Measurements from ENCODE around the gene PRMT7. TPM values are rescaled to one million over a fixed set of nuclear protein-coding genes. Genes with fewer than 3 reads are reported as not detected.
A peak's percentile ranks its signal among the peaks of the same experiment; 100 is the strongest.

Gene PRMT7
- total RNA-seq, 1 donor from 2014 or later = 71.9 TPM

DNA sequence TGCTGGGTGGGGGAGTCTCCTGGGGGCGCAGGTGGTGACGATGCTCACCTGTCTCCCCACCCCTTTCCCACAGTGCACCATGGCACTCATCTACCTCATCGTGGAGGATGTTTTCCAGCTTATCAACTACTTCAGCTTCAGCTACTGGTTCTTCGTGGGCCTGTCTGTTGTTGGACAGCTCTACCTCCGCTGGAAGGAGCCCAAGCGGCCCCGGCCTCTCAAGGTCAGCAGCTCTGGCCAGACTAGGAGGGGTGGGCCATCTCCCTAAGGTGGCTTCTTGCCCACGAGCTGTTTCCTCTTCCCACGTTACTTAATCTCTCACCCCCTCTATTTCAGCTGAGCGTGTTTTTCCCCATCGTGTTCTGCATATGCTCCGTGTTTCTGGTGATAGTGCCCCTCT lies 14.5 kb upstream of the PRMT7 start:
- no peak for DNase-seq (ENCODE audit: low read depth, low spot score)
- Mint-ChIP-seq H3K27ac (ENCODE audit: unreplicated experiment) (no peak overlapping the region), H3K9me3 (no peaks in the 10 kb centered on the region), H3K27me3 (ENCODE audit: low read depth) (no peaks in the 10 kb centered on the region), H3K4me1 (no peaks in the 10 kb centered on the region), H3K4me3 (no peak overlapping the region), H3K36me3 (ENCODE audit: low read depth) (no peaks in the 10 kb centered on the region)
- no peak for TF ChIP-seq CTCF (conservative IDR thresholded peaks at IDR 0.05)

GRCh38 chr16:68296693-68297092 lies 14.1 kb upstream of the PRMT7 start:
- TF ChIP-seq CTCF (conservative IDR thresholded peaks at IDR 0.05) = no peak
- H3K27me3 Mint-ChIP-seq (ENCODE audit: low read depth) = no peaks in the 10 kb centered on the region
- no peaks in the 10 kb centered on the region for H3K4me1 Mint-ChIP-seq
- no peak for DNase-seq (ENCODE audit: low read depth, low spot score)
- H3K4me3 Mint-ChIP-seq = no peak overlapping the region
- H3K36me3 Mint-ChIP-seq (ENCODE audit: low read depth) = no peaks in the 10 kb centered on the region
- H3K27ac Mint-ChIP-seq (ENCODE audit: unreplicated experiment) = no peak overlapping the region
- H3K9me3 Mint-ChIP-seq = no peaks in the 10 kb centered on the region

GRCh38 chr16:68297908-68298307 lies 12.9 kb upstream of the PRMT7 start:
- Mint-ChIP-seq H3K27me3 (ENCODE audit: low read depth) (no peaks in the 10 kb centered on the region), H3K27ac (ENCODE audit: unreplicated experiment) (peak overlapping the region; percentile 19), H3K9me3 (no peaks in the 10 kb centered on the region), H3K4me1 (no peaks in the 10 kb centered on the region), H3K36me3 (ENCODE audit: low read depth) (peaks cover 5% of the 10 kb centered on the region), H3K4me3 (no peak overlapping the region)
- no peak for TF ChIP-seq CTCF (conservative IDR thresholded peaks at IDR 0.05)
- no peak for DNase-seq (ENCODE audit: low read depth, low spot score)

- H3K27me3 Mint-ChIP-seq (ENCODE audit: low read depth) = no peaks in the 10 kb centered on the region
- no peaks in the 10 kb centered on the region for H3K4me1 Mint-ChIP-seq
- no peaks in the 10 kb centered on the region for H3K9me3 Mint-ChIP-seq
- H3K27ac Mint-ChIP-seq (ENCODE audit: unreplicated experiment) = peak overlapping the region; percentile 19
- TF ChIP-seq CTCF (conservative IDR thresholded peaks at IDR 0.05) = no peak
- H3K4me3 Mint-ChIP-seq = no peak overlapping the region
- DNase-seq (ENCODE audit: low read depth, low spot score) = no peak
- peaks cover 5% of the 10 kb centered on the region for H3K36me3 Mint-ChIP-seq (ENCODE audit: low read depth)
Measured at GRCh38 chr16:68298312-68298711, 12.5 kb upstream of the PRMT7 start.

DNA sequence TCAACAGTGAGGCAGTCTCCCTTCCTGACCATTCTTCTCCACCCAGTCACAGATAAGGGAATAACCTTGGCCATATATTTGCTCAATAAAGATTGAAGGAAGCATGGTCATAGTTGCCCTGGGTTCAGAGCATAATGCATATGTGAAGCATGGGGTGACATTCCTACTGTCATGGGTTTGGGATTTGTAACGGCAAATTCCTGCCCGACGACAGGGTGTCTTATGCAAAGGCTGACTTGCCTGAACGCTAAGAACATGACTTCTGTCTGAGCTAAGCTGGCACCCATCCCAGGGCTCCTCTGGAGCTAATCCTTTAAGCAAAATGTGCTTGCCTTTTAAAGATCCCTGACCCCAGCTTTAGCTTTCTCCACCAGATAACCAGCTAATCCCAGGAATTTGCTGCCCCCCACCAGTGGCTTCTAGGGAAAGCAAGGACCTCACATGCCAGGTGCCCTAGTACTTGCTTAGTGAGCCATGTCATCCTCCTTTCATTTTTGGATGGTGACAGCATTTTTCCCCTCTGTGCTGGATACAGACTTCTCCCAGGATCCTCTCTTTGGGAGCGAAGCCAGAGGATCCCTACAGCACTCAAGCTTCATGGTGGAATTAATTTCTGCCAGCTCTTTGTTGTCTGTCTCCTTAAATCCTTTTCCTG lies 11.8 kb upstream of the PRMT7 start:
- TF ChIP-seq CTCF (conservative IDR thresholded peaks at IDR 0.05) = no peak
- Mint-ChIP-seq H3K27ac (ENCODE audit: unreplicated experiment) (no peak overlapping the region), H3K9me3 (no peaks in the 10 kb centered on the region), H3K4me1 (no peaks in the 10 kb centered on the region), H3K27me3 (ENCODE audit: low read depth) (no peaks in the 10 kb centered on the region), H3K36me3 (ENCODE audit: low read depth) (peaks cover 5% of the 10 kb centered on the region), H3K4me3 (no peak overlapping the region)
- DNase-seq (ENCODE audit: low read depth, low spot score) = no peak
